HG02798 (cell line): ENCODE results near the gene PPP1R14C.

Experiments
- ATAC-seq: cut with Tn5 transposase; IDR thresholded peaks from one replicate; pipeline ENCODE4 v1.9.1; 2021; ENCODE audit warnings: mild to moderate bottlenecking; ENCODE audit not compliant: unreplicated experiment, poor library complexity

The PPP1R14C gene

GRCh38 chr6:150286460-150286859 lies 143.6 kb downstream of the PPP1R14C start:
- ATAC-seq: no peak

- no peak for ATAC-seq
Measured at GRCh38 chr6:150286912-150287311, 144.1 kb downstream of the PPP1R14C start.

- ATAC-seq: no peak
Measured at GRCh38 chr6:150288456-150288855, 145.6 kb downstream of the PPP1R14C start.

GRCh38 chr6:150289454-150290071 lies 146.7 kb downstream of the PPP1R14C start:
- no peak for ATAC-seq

GRCh38 chr6:150290429-150290828 lies 147.6 kb downstream of the PPP1R14C start:
- ATAC-seq: no peak

- no peak for ATAC-seq
Measured at GRCh38 chr6:150291968-150292710, 149.3 kb downstream of the PPP1R14C start.

GRCh38 chr6:150293019-150293418 lies 150.2 kb downstream of the PPP1R14C start:
- ATAC-seq: no peak

GRCh38 chr6:150293423-150294173 lies 150.8 kb downstream of the PPP1R14C start:
- ATAC-seq: no peak

GRCh38 chr6:150296890-150297289 lies 154.0 kb downstream of the PPP1R14C start:
- ATAC-seq: no peak

GRCh38 chr6:150297327-150298029 lies 154.6 kb downstream of the PPP1R14C start:
- no peak for ATAC-seq

GRCh38 chr6:150298030-150298380 lies 155.2 kb downstream of the PPP1R14C start:
- ATAC-seq: no peak

- ATAC-seq: no peak
Measured at GRCh38 chr6:150298676-150299075, 155.8 kb downstream of the PPP1R14C start.
